NCI-H2196 (cell line): ENCODE results near the gene LAMA3.

Source experiments
- DNase-seq: peaks from one replicate; lab custom pipeline; 2025; ENCODE audit not compliant: unreplicated experiment; lab: John Stamatoyannopoulos, UW

Gene LAMA3

GRCh38 chr18:23992941-23993280 is 303.7 kb downstream of the LAMA3 start:
- no peak for DNase-seq

- DNase-seq = peak; percentile 89
Observed at GRCh38 chr18:23994361-23994902, 305.2 kb downstream of the LAMA3 start.

- no peak for DNase-seq
Observed at GRCh38 chr18:23995180-23995579, 305.9 kb downstream of the LAMA3 start.

GRCh38 chr18:23998018-23998417 is 308.8 kb downstream of the LAMA3 start:
- no peak for DNase-seq

GRCh38 chr18:23998820-23999219 is 309.6 kb downstream of the LAMA3 start:
- DNase-seq = peak; percentile 90

GRCh38 chr18:24000613-24001490 is 311.6 kb downstream of the LAMA3 start:
- no peak for DNase-seq

- DNase-seq = no peak
Observed at GRCh38 chr18:24002479-24002878, 313.2 kb downstream of the LAMA3 start.

GRCh38 chr18:24003288-24003687 is 314.0 kb downstream of the LAMA3 start:
- no peak for DNase-seq

- DNase-seq = no peak
Observed at GRCh38 chr18:24003903-24004640, 314.8 kb downstream of the LAMA3 start.
